ENCODE data around the gene CX3CL1.

The CX3CL1 gene

GRCh38 chr16:57407521-57408353 is 35.4 kb downstream of the CX3CL1 start:
- ATAC-seq = no peak
- TF ChIP-seq RARB (CRISPR knock-in tag; IDR thresholded peaks at IDR 0.05) (no peak), CSDC2 (CRISPR knock-in tag; IDR thresholded peaks at IDR 0.05) (no peak)

DNA sequence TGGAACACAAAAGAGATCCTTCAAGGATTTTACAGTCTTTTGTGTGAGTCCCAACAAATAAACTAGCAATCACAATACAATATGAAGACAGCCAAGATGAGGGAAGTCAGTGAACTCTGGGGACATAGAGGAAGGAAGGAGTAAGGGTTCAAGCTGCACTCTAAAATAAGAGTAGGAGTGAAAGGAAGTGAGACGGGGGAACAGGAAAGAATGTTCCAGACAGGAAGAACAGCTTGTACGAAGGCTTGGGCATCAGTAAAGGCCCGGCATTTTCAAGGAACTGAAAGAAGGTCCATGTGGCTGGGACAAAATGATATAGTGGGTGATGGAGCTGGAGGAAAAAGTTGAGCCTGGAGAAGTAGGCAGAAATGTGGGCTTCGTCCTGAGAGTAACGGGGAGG is 36.8 kb downstream of the CX3CL1 start:
- no peak for ATAC-seq
- TF ChIP-seq ZFP3 (CRISPR knock-in tag; IDR thresholded peaks at IDR 0.05) = no peak
- TF ChIP-seq PPARA (CRISPR knock-in tag; IDR thresholded peaks at IDR 0.05; ENCODE audit: borderline replicate concordance) = no peak
- TF ChIP-seq CSDC2 (CRISPR knock-in tag; IDR thresholded peaks at IDR 0.05) = no peak
- TF ChIP-seq TCF4 (CRISPR knock-in tag; IDR thresholded peaks at IDR 0.05; ENCODE audit: borderline replicate concordance) = no peak
- TF ChIP-seq, protein P1, sequence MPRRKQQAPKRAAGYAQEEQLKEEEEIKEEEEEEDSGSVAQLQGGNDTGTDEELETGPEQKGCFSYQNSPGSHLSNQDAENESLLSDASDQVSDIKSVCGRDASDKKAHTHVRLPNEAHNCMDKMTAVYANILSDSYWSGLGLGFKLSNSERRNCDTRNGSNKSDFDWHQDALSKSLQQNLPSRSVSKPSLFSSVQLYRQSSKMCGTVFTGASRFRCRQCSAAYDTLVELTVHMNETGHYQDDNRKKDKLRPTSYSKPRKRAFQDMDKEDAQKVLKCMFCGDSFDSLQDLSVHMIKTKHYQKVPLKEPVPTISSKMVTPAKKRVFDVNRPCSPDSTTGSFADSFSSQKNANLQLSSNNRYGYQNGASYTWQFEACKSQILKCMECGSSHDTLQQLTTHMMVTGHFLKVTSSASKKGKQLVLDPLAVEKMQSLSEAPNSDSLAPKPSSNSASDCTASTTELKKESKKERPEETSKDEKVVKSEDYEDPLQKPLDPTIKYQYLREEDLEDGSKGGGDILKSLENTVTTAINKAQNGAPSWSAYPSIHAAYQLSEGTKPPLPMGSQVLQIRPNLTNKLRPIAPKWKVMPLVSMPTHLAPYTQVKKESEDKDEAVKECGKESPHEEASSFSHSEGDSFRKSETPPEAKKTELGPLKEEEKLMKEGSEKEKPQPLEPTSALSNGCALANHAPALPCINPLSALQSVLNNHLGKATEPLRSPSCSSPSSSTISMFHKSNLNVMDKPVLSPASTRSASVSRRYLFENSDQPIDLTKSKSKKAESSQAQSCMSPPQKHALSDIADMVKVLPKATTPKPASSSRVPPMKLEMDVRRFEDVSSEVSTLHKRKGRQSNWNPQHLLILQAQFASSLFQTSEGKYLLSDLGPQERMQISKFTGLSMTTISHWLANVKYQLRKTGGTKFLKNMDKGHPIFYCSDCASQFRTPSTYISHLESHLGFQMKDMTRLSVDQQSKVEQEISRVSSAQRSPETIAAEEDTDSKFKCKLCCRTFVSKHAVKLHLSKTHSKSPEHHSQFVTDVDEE (CRISPR knock-in tag; IDR thresholded peaks at IDR 0.05) = no peak
- no peak for TF ChIP-seq ZNF565 (CRISPR knock-in tag; conservative IDR thresholded peaks at IDR 0.05; ENCODE audit: low read depth)
- TF ChIP-seq, protein P2, sequence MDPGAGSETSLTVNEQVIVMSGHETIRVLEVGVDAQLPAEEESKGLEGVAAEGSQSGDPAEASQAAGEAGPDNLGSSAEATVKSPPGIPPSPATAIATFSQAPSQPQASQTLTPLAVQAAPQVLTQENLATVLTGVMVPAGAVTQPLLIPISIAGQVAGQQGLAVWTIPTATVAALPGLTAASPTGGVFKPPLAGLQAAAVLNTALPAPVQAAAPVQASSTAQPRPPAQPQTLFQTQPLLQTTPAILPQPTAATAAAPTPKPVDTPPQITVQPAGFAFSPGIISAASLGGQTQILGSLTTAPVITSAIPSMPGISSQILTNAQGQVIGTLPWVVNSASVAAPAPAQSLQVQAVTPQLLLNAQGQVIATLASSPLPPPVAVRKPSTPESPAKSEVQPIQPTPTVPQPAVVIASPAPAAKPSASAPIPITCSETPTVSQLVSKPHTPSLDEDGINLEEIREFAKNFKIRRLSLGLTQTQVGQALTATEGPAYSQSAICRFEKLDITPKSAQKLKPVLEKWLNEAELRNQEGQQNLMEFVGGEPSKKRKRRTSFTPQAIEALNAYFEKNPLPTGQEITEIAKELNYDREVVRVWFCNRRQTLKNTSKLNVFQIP (CRISPR knock-in tag; IDR thresholded peaks at IDR 0.05; ENCODE audit: borderline replicate concordance, low read depth) = no peak
- TF ChIP-seq ZFP30 (CRISPR knock-in tag; IDR thresholded peaks at IDR 0.05) = no peak
- no peak for TF ChIP-seq ARNTL (CRISPR knock-in tag; IDR thresholded peaks at IDR 0.05; ENCODE audit: borderline replicate concordance, low read depth)
- TF ChIP-seq GLIS3 (CRISPR knock-in tag; IDR thresholded peaks at IDR 0.05) = no peak
- TF ChIP-seq PATZ1 (CRISPR knock-in tag; IDR thresholded peaks at IDR 0.05; ENCODE audit: borderline replicate concordance) = no peak
- TF ChIP-seq ESRRG (CRISPR knock-in tag; IDR thresholded peaks at IDR 0.05) = no peak
- no peak for TF ChIP-seq ZNF8 (CRISPR knock-in tag; IDR thresholded peaks at IDR 0.05)
- no peak for TF ChIP-seq ZC3H10 (CRISPR knock-in tag; IDR thresholded peaks at IDR 0.05)
- TF ChIP-seq ZNF70 (CRISPR knock-in tag; IDR thresholded peaks at IDR 0.05) = no peak
- no peak for TF ChIP-seq RARB (CRISPR knock-in tag; IDR thresholded peaks at IDR 0.05)
- no peak for TF ChIP-seq BACH2 (CRISPR knock-in tag; IDR thresholded peaks at IDR 0.05; ENCODE audit: borderline replicate concordance)
- no peak for TF ChIP-seq ISL1 (CRISPR knock-in tag; IDR thresholded peaks at IDR 0.05)

DNA sequence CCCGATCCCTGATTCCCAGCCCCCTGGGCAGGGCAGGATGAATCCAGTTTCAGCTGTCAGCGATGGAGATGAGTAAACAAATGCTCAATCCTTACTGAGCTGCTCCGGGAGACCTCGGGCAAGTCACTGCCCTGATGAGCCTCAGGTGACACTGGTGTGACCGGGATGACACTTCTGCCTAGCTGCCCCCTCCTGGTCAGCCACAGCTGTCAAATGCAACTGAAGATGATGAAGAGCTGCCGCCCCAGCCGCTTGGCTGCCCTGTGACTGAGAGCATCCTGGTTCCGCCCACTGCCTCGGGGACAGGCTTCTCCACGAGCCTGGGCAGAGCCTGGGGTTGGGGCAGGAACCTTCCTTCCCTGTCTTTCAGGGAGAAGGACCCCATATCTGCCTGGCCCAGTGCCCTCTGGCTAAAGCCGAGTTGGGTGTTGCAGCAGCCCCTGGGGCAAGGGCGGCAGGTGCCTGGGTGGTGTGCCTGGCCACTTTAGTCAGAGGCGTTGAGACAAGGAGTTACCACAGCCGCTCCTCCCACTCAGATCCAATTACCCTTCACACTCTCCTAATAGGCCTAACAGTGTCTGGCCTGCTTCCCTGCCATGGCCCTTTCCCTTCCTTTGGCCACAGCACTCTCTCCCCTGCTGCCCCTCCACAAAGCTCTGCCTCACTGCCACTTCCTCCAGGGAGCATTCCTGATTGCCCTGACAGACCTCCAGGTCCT is 37.7 kb downstream of the CX3CL1 start:
- no peak for ATAC-seq
- 0 out of 2 replicates have a peak, but pooled peaks have one; percentile 9 for TF ChIP-seq ZNF8 (CRISPR knock-in tag; IDR thresholded peaks at IDR 0.05)
- TF ChIP-seq ZFP30 (CRISPR knock-in tag; IDR thresholded peaks at IDR 0.05) = no peak

DNA sequence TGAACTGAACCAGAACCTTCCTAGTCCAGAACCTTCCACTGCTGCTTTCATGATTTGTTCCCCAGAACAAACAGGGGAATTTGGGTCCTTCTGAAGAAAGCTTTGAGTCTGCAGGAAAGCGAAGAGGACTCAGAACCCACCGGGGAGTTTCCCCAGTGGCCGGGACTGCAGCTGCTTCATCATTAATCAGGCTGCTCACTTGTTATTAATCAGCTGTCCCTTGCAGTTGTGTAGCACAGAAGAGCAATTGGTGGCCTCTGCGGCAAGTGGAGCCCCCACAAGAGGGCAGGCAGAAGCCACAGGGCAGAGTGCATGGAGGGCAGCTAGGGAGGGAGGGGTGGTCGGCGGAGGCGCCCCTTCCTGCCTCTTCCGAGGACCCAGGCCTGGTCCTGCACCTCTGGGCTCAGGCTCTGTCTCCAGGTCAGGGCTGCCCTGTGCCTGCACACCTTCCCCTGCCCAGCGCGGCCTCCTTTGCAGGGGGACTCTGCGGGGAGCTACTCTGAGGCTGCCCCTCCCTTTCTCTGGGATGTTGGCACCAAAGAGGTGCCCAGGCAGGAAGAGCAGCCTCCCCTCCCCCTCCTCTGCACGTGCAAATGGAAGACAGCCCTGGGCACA is 39.2 kb downstream of the CX3CL1 start:
- no peak for TF ChIP-seq RARB (CRISPR knock-in tag; IDR thresholded peaks at IDR 0.05)
- no peak for TF ChIP-seq PPARA (CRISPR knock-in tag; IDR thresholded peaks at IDR 0.05; ENCODE audit: borderline replicate concordance)
- no peak for TF ChIP-seq ZNF8 (CRISPR knock-in tag; IDR thresholded peaks at IDR 0.05)
- TF ChIP-seq BACH2 (CRISPR knock-in tag; IDR thresholded peaks at IDR 0.05; ENCODE audit: borderline replicate concordance) = no peak
- TF ChIP-seq CSDC2 (CRISPR knock-in tag; IDR thresholded peaks at IDR 0.05) = no peak
- ATAC-seq = no peak

All from SK-N-SH treated with all-trans-retinoic acid at 6 μM for 48 hours (cell line).